ENCODE data around the gene NINJ1. TPM values are rescaled to one million over a fixed set of nuclear protein-coding genes. Genes with fewer than 3 reads are reported as not detected.

Gene NINJ1
- total RNA-seq, 4 donors from 2014 or later, result 58.8 to 81.6 (median 75.2) TPM

DNA sequence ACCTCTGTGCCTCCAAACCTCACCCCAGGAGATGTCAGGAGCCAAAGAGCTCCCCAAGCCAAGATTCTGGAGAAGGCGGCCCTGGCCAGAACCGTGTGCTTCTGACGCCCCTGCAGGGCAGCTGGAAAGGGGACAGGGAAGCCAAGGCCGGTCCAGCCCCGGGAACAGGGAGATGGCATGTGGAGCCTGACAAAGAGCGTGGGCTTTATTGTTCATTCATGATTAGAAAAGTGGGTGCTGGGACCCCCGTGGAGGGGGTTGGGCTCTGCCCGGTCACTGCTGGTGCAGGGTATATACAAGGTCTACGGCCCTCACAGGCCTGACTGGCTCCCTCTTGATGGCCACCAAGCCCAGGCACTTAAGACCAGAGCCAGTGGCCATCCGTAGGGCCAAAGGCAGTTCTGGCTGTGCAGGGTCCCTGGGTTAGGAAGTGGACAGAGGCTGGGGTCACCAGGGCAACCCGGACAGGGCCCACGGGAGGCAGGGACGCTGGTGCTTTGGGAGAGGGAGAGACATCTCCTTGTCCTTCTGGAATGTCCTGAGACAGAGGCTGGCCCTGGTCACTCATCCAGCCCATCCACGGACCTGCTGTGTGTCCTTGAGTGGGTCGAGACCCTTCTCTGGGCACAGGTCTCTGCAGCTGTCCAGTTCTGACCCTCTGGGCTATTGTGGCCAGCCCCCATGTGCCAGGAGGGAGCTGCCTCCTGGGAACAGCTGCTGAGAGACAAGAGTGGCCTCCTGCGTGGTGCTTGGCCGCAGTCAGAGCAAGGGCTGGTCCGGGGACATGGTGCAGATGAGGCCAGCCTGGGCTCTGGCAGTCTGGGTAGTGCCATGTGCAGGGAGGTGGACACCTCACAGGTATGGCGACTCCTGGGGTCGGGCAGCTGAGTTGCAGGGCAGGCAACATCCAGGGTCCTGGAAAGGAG is 12.5 kb downstream of the NINJ1 start:
- peak overlapping the region in 3 of 4 donors; percentile 81 to 87 (median 82) for H3K27ac ChIP-seq
- WGBS, 2 donors (ENCODE audit: low coverage in 1 of 2), result 91% methylated on average over 7 of the region's 20 CpGs; no CpG with 5 or more reads in 1 of the 2 donors
- TF ChIP-seq, protein P1, sequence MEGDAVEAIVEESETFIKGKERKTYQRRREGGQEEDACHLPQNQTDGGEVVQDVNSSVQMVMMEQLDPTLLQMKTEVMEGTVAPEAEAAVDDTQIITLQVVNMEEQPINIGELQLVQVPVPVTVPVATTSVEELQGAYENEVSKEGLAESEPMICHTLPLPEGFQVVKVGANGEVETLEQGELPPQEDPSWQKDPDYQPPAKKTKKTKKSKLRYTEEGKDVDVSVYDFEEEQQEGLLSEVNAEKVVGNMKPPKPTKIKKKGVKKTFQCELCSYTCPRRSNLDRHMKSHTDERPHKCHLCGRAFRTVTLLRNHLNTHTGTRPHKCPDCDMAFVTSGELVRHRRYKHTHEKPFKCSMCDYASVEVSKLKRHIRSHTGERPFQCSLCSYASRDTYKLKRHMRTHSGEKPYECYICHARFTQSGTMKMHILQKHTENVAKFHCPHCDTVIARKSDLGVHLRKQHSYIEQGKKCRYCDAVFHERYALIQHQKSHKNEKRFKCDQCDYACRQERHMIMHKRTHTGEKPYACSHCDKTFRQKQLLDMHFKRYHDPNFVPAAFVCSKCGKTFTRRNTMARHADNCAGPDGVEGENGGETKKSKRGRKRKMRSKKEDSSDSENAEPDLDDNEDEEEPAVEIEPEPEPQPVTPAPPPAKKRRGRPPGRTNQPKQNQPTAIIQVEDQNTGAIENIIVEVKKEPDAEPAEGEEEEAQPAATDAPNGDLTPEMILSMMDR (IDR thresholded peaks at IDR 0.05), result no peak
- TF ChIP-seq POLR2AphosphoS5 (IDR thresholded peaks at IDR 0.05) (no peak), POLR2A (IDR thresholded peaks at IDR 0.05) (no peak), EP300 (IDR thresholded peaks at IDR 0.05) (no peak)
- ATAC-seq, result no peak
- H3K4me1 ChIP-seq, result peaks cover 3 to 48% (median 24%) of the 10 kb centered on the region in 3 donors
- H3K36me3 ChIP-seq, result peaks cover 0 to 58% of the 10 kb centered on the region in 2 donors
- H3K27me3 ChIP-seq, result no peaks in the 10 kb centered on the region
- H3K9me3 ChIP-seq, result no peaks in the 10 kb centered on the region
- H3K4me3 ChIP-seq, result no peak overlapping the region

DNA sequence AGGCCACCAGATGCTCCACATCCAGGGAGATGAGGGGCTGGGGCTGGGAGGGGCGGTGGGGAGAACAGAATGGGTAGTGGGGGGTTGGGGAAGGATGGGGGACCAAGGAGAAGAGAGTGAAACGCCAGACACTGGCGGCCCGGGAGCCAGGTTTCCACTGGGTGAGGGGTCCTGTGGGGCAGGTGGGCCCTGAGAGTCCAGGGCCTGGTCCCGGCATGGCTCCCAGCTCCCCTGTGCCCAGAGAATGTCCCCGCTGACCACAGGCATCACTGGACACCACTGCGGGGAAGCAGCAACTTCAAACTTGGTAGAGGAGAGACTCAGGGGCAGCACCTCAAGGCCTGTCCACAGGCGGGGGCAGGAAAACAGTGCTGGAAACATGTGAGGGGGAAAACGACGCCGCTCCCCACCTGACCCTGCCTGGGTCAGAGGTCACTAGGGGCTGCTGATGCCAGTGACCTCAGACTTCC is 13.2 kb downstream of the NINJ1 start:
- H3K9me3 ChIP-seq, result no peaks in the 10 kb centered on the region
- TF ChIP-seq POLR2AphosphoS5 (IDR thresholded peaks at IDR 0.05) (no peak), EP300 (IDR thresholded peaks at IDR 0.05) (no peak), POLR2A (IDR thresholded peaks at IDR 0.05) (no peak)
- TF ChIP-seq, protein P1 (IDR thresholded peaks at IDR 0.05), result no peak
- 68 to 80% methylated on average over 1 to 4 of the region's 11 CpGs for WGBS, 2 donors (ENCODE audit: low coverage in 1 of 2)
- H3K36me3 ChIP-seq, result peaks cover 0 to 51% of the 10 kb centered on the region in 2 donors
- no peak overlapping the region for H3K4me3 ChIP-seq
- peaks cover 3 to 48% (median 17%) of the 10 kb centered on the region in 3 donors for H3K4me1 ChIP-seq
- H3K27ac ChIP-seq, result peak overlapping the region in 3 of 4 donors; percentile 81 to 87 (median 82)
- ATAC-seq, result no peak
- no peaks in the 10 kb centered on the region for H3K27me3 ChIP-seq

DNA sequence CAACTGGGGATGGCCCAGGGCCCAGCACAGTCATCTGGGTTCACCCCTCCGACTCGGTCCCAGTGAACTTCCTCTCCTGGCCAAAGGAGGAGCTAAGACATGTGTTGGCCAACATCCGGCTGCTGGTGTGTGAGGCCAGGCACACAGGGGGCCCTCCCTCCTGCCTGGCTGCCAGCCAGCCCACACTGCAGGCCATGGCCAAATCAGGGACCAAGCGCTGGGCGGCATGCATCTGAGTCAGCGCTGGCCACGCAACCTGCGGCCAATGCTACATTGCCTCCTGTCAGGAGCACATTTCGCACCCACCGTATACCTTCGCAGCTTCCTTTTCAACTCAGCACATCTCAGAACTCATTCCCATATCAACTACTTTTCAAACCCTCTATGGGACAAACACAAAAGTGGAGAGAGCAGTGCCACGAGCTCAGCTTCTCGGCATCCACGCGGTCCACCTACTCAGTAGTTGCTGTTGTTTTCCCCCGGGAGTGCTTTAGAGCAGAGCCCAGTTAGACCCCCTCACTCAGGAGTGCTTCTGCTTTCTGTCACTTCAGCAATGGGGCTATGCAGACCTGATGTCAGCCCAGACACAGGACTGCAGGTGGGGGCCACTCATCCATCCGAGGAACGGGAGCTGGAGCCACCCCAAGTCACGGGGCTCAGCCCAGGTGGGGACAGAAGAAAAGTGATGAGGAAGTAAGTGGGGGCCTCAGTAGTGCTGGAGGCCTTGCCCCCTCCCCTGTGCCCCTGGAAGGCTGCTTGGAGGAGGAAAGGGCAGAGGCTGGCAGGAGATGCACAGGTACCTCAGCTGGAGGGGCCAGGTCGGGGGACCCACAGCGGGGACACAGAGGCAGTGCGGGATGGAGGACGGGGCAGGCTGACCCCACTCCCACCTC is 13.9 kb downstream of the NINJ1 start:
- TF ChIP-seq POLR2AphosphoS5 (IDR thresholded peaks at IDR 0.05) (peak; percentile 96), EP300 (IDR thresholded peaks at IDR 0.05) (no peak), POLR2A (IDR thresholded peaks at IDR 0.05) (no peak)
- TF ChIP-seq, protein P1 (IDR thresholded peaks at IDR 0.05), result peak in 3 of 4 experiments; percentile 61 to 80 (median 69)
- Histone ChIP-seq H3K4me3 (no peak overlapping the region), H3K4me1 (peaks cover 3 to 43% (median 17%) of the 10 kb centered on the region in 3 donors), H3K27ac (peak overlapping the region; percentile 43 to 87 (median 82)), H3K27me3 (no peaks in the 10 kb centered on the region), H3K36me3 (peaks cover 0 to 44% of the 10 kb centered on the region in 2 donors), H3K9me3 (no peaks in the 10 kb centered on the region)
- 16 to 41% methylated on average over 12 to 13 of the region's 23 CpGs for WGBS, 2 donors (ENCODE audit: low coverage in 1 of 2)
- ATAC-seq, result peak; percentile 94

DNA sequence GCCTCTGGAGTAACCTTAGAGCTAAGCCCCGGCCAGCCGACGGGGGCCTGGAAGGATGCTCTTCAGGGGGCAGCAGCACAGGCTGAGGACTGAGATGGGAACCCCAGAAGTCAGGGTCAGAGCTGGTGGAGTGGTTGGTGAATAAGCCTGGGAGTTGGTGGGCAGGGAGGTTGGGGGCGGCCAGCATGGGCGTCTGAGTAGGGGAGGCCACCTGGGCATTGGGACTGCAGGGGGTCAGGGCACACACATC is 14.4 kb downstream of the NINJ1 start:
- Histone ChIP-seq H3K36me3 (peaks cover 0 to 41% of the 10 kb centered on the region in 2 donors), H3K4me3 (no peak overlapping the region), H3K27me3 (no peaks in the 10 kb centered on the region), H3K27ac (peak overlapping the region in 3 of 4 donors; percentile 81 to 87 (median 82)), H3K9me3 (no peaks in the 10 kb centered on the region), H3K4me1 (peaks cover 3 to 43% (median 17%) of the 10 kb centered on the region in 3 donors)
- TF ChIP-seq POLR2AphosphoS5 (IDR thresholded peaks at IDR 0.05) (no peak), POLR2A (IDR thresholded peaks at IDR 0.05) (no peak), EP300 (IDR thresholded peaks at IDR 0.05) (no peak)
- TF ChIP-seq, protein P1 (IDR thresholded peaks at IDR 0.05), result no peak
- WGBS, 2 donors (ENCODE audit: low coverage in 1 of 2), result 50 to 87% methylated on average over 3 to 5 of the region's 5 CpGs
- ATAC-seq, result no peak
